C4-2B (cell line): ENCODE measurements around the gene ERBB3.

Experiments
- ZFX ChIP-seq: fragments of 450-650 bp; IDR thresholded peaks from 2 replicates; pipeline ENCODE4 v1.6.1; 2017
- TF ChIP-seq, protein P1 (sequence below): fragments of 450-650 bp; conservative IDR thresholded peaks from 2 replicates; pipeline ENCODE4 v1.5.1; 2017; ENCODE audit warnings: mild to moderate bottlenecking

DNA sequence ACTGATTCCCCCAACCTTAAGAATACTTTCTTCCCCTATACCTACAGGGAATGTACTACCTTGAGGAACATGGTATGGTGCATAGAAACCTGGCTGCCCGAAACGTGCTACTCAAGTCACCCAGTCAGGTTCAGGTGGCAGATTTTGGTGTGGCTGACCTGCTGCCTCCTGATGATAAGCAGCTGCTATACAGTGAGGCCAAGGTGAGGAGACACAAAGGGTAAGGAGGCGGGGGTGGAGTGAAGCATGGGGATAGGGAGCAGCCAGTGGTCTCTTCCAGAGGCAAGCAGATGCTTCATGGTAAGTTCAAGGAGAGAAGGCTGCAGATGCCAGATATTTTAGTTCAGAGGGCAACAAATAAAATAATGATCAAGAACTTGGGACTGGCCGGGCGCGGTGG, 17.8 kb downstream of the ERBB3 start:
- TF ChIP-seq, protein P1, sequence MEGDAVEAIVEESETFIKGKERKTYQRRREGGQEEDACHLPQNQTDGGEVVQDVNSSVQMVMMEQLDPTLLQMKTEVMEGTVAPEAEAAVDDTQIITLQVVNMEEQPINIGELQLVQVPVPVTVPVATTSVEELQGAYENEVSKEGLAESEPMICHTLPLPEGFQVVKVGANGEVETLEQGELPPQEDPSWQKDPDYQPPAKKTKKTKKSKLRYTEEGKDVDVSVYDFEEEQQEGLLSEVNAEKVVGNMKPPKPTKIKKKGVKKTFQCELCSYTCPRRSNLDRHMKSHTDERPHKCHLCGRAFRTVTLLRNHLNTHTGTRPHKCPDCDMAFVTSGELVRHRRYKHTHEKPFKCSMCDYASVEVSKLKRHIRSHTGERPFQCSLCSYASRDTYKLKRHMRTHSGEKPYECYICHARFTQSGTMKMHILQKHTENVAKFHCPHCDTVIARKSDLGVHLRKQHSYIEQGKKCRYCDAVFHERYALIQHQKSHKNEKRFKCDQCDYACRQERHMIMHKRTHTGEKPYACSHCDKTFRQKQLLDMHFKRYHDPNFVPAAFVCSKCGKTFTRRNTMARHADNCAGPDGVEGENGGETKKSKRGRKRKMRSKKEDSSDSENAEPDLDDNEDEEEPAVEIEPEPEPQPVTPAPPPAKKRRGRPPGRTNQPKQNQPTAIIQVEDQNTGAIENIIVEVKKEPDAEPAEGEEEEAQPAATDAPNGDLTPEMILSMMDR, result no peak
- TF ChIP-seq ZFX, result no peak
